Left ventricle myocardium inferior (tissue), 1 donor: Measurements from ENCODE around the gene VAV3. TPM values are rescaled to one million over a fixed set of nuclear protein-coding genes. Genes with fewer than 3 reads are reported as not detected.

ENCODE experiments used
- DNase-seq: peaks from one replicate; pipeline ENCODE4 v3.0.0-alpha.2; 2020
- H3K27ac ChIP-seq: fragments of 200-600 bp; replicated peaks from 2 replicates; pipeline ENCODE4 v1.8.0; 2021
- H3K27me3 ChIP-seq: fragments of 200-600 bp; 2 replicates; pipeline ENCODE4 v1.8.0; 2021; ENCODE audit warnings: low read depth
- H3K36me3 ChIP-seq: fragments of 200-600 bp; 2 replicates; pipeline ENCODE4 v1.8.0; 2021
- H3K4me1 ChIP-seq: fragments of 200-600 bp; 2 replicates; pipeline ENCODE4 v1.8.0; 2021
- H3K4me3 ChIP-seq: fragments of 200-600 bp; 2 replicates; pipeline ENCODE4 v1.8.0; 2021; ENCODE audit warnings: mild to moderate bottlenecking, moderate library complexity
- H3K9me3 ChIP-seq: fragments of 200-600 bp; replicated peaks from 2 replicates; pipeline ENCODE4 v1.8.0; 2021
- CTCF ChIP-seq: fragments of 200-600 bp; IDR thresholded peaks from 2 replicates; pipeline ENCODE4 v1.8.0; 2021; ENCODE audit warnings: antibody characterized with exemption, mild to moderate bottlenecking, borderline replicate concordance
- intact Hi-C: fragments of 100-400 bp; cut with micrococcal nuclease; formaldehyde crosslinking; loops from one replicate; pipeline ENCODE4 v1.11.0; 2022
- total RNA-seq: library from RNA; stranded (reverse); fragmentation: NEBNext Ultra II Directional; extraction: Animal tissue kit (Norgen Biotek cat#: 25700); gene quantifications from one replicate; pipeline ENCODE4 v1.2.1, GENCODE V29; 2021
- donor health status: DM: no; HTN: yes; CAD: no; lungs with severe emphysema.

The VAV3 gene
- total RNA-seq, 1 donor from 2014 or later = 1.4 TPM

- intact Hi-C loops = no loop called here
- Histone ChIP-seq H3K4me3 (no peak overlapping the region), H3K4me1 (no peaks in the 10 kb centered on the region), H3K36me3 (no peaks in the 10 kb centered on the region), H3K27me3 (no peaks in the 10 kb centered on the region), H3K9me3 (no peaks in the 10 kb centered on the region), H3K27ac (no peak overlapping the region)
- no peak for DNase-seq
- TF ChIP-seq CTCF = no peak
These were observed 318.0 kb downstream of the VAV3 start for GRCh38 chr1:107647012-107647411.

- no peak for DNase-seq
- Histone ChIP-seq H3K27ac (no peak overlapping the region), H3K4me1 (no peaks in the 10 kb centered on the region), H3K36me3 (no peaks in the 10 kb centered on the region), H3K4me3 (no peak overlapping the region), H3K27me3 (no peaks in the 10 kb centered on the region), H3K9me3 (no peaks in the 10 kb centered on the region)
- TF ChIP-seq CTCF = no peak
- intact Hi-C loops = no loop called here
These were observed 321.2 kb downstream of the VAV3 start for GRCh38 chr1:107643766-107644165.

GRCh38 chr1:107640207-107640606 lies 324.8 kb downstream of the VAV3 start:
- no peaks in the 10 kb centered on the region for H3K27me3 ChIP-seq
- no peaks in the 10 kb centered on the region for H3K4me1 ChIP-seq
- intact Hi-C loops = no loop called here
- no peaks in the 10 kb centered on the region for H3K9me3 ChIP-seq
- TF ChIP-seq CTCF = no peak
- no peak overlapping the region for H3K27ac ChIP-seq
- DNase-seq = no peak
- no peaks in the 10 kb centered on the region for H3K36me3 ChIP-seq
- no peak overlapping the region for H3K4me3 ChIP-seq

GRCh38 chr1:107637101-107637500 lies 327.9 kb downstream of the VAV3 start:
- Histone ChIP-seq H3K27ac (no peak overlapping the region), H3K4me3 (no peak overlapping the region), H3K36me3 (no peaks in the 10 kb centered on the region), H3K4me1 (no peaks in the 10 kb centered on the region), H3K27me3 (no peaks in the 10 kb centered on the region), H3K9me3 (peaks cover 8% of the 10 kb centered on the region)
- no peak for TF ChIP-seq CTCF
- no peak for DNase-seq
- intact Hi-C loops = no loop called here

- no peak overlapping the region for H3K4me3 ChIP-seq
- intact Hi-C loops = no loop called here
These were observed 331.4 kb downstream of the VAV3 start for GRCh38 chr1:107633596-107633995.

More at GRCh38 chr1:107633596-107633995, 331.4 kb downstream of the VAV3 start:
- Histone ChIP-seq H3K36me3 (no peaks in the 10 kb centered on the region), H3K4me1 (no peaks in the 10 kb centered on the region), H3K9me3 (peaks cover 8% of the 10 kb centered on the region), H3K27me3 (no peaks in the 10 kb centered on the region), H3K27ac (no peak overlapping the region)
- no peak for TF ChIP-seq CTCF
- DNase-seq = no peak
